IMR-90 (cell line): Measurements from ENCODE around the gene TKFC. TPM values are rescaled to one million over a fixed set of nuclear protein-coding genes. Genes with fewer than 3 reads are reported as not detected.

Experiments used
- ATAC-seq: fragments of 200-7000 bp; cut with Tn5 transposase; 2 replicates; pipeline ENCODE4 v1.9.1; 2020; ENCODE audit warnings: low read depth, mild to moderate bottlenecking, moderate library complexity
- BruUV-seq: library from RNA; stranded (reverse); fragments of 400-500 nt; replicated peaks from 2 replicates; lab custom pipeline; 2021; lab: Mats Ljungman, UMichigan
- CTCF ChIA-PET: fragments of 300-600 bp; formaldehyde crosslinking; extraction: SDS; loops from one replicate; lab custom pipeline; 2021; ENCODE audit warnings: antibody characterized with exemption; lab: Yijun Ruan, JAX
- POLR2A ChIA-PET: fragments of 300-600 bp; sonication (Branson Sonifier 250); formaldehyde crosslinking; loops from one replicate; lab custom pipeline; 2022; ENCODE audit warnings: antibody characterized with exemption; ENCODE audit not compliant: unreplicated experiment; lab: Charles Lee
- DNase-seq: peaks from one replicate; pipeline ENCODE4 v3.0.0; 2013
- H2AFZ ChIP-seq: replicated peaks from 2 replicates; pipeline ENCODE3; 2013; ENCODE audit warnings: low read length, mild to moderate bottlenecking; ENCODE audit not compliant: poor library complexity
- H2AK5ac ChIP-seq: 2 replicates; pipeline ENCODE4 v1.6.1; 2013; ENCODE audit warnings: low read depth, low read length, inconsistent platforms
- H2AK9ac ChIP-seq: replicated peaks from 2 replicates; pipeline ENCODE3; 2013; ENCODE audit warnings: mild to moderate bottlenecking, low read depth, low read length, moderate library complexity; ENCODE audit not compliant: poor library complexity
- H2BK120ac ChIP-seq: 2 replicates; pipeline ENCODE4 v1.6.1; 2013; ENCODE audit warnings: low read depth, low read length, inconsistent platforms
- H2BK15ac ChIP-seq: 3 replicates; pipeline ENCODE4 v1.6.1; 2013; ENCODE audit warnings: low read depth, low read length, inconsistent platforms
- H2BK20ac ChIP-seq: 2 replicates; pipeline ENCODE4 v1.6.1; 2013; ENCODE audit warnings: low read depth, mild to moderate bottlenecking, inconsistent platforms, low read length, moderate library complexity
- H2BK5ac ChIP-seq: 2 replicates; pipeline ENCODE4 v1.6.1; 2013; ENCODE audit warnings: mild to moderate bottlenecking, low read depth, low read length, inconsistent platforms; ENCODE audit not compliant: poor library complexity, severe bottlenecking
- H3K14ac ChIP-seq: replicated peaks from 2 replicates; pipeline ENCODE4 v1.6.1; 2013; ENCODE audit warnings: low read depth, low read length, inconsistent platforms
- H3K18ac ChIP-seq: 2 replicates; pipeline ENCODE4 v1.6.1; 2013; ENCODE audit warnings: low read depth, low read length, control low read depth
- H3K23ac ChIP-seq: 2 replicates; pipeline ENCODE4 v1.6.1; 2013; ENCODE audit warnings: low read depth, low read length, inconsistent platforms
- H3K27ac ChIP-seq: 2 replicates; pipeline ENCODE4 v1.5.1; 2013; ENCODE audit warnings: mild to moderate bottlenecking, control low read depth, low read length; ENCODE audit not compliant: insufficient read depth
- H3K27me3 ChIP-seq: 2 replicates; pipeline ENCODE4 v1.6.1; 2013; ENCODE audit warnings: low read length; ENCODE audit not compliant: control insufficient read depth, insufficient read depth
- H3K36me3 ChIP-seq: 2 replicates; pipeline ENCODE4 v1.6.1; 2013; ENCODE audit warnings: low read length, mixed read lengths; ENCODE audit not compliant: control insufficient read depth, insufficient read depth
- H3K4ac ChIP-seq: 2 replicates; pipeline ENCODE4 v1.6.1; 2013; ENCODE audit warnings: low read depth, low read length, inconsistent platforms
- H3K4me1 ChIP-seq: 2 replicates; pipeline ENCODE4 v1.6.1; 2013; ENCODE audit warnings: low read length, mixed read lengths; ENCODE audit not compliant: control insufficient read depth, insufficient read depth
- H3K4me2 ChIP-seq: 2 replicates; pipeline ENCODE4 v1.6.1; 2013; ENCODE audit warnings: low read depth, mild to moderate bottlenecking, control low read depth, low read length, moderate library complexity
- H3K4me3 ChIP-seq: 2 replicates; pipeline ENCODE4 v1.5.1; 2013; ENCODE audit warnings: low read depth, mild to moderate bottlenecking, control low read depth, low read length, moderate library complexity; ENCODE audit not compliant: insufficient read depth
- H3K56ac ChIP-seq: 2 replicates; pipeline ENCODE4 v1.6.1; 2013; ENCODE audit warnings: low read length, inconsistent platforms; ENCODE audit not compliant: insufficient read depth; ENCODE audit errors: extremely low read depth
- H3K79me1 ChIP-seq, 2 experiments: 2 replicates each; pipeline ENCODE4 v1.6.1; 2013; ENCODE audit warnings: low read length in 2 of 2, inconsistent platforms in 1 of 2, low read depth in 1 of 2
- H3K9ac ChIP-seq: 2 replicates; pipeline ENCODE4 v1.6.1; 2013; ENCODE audit warnings: low read depth, low read length, control low read depth
- H3K9me1 ChIP-seq: 2 replicates; pipeline ENCODE4 v1.6.1; 2013; ENCODE audit warnings: low read length, inconsistent platforms; ENCODE audit not compliant: insufficient read depth
- H3K9me3 ChIP-seq: 2 replicates; pipeline ENCODE4 v1.6.1; 2013; ENCODE audit warnings: low read length; ENCODE audit not compliant: control insufficient read depth, insufficient read depth
- H4K20me1 ChIP-seq: 2 replicates; pipeline ENCODE4 v1.6.1; 2013; ENCODE audit warnings: low read length, inconsistent platforms; ENCODE audit not compliant: insufficient read depth
- H4K5ac ChIP-seq: 2 replicates; pipeline ENCODE4 v1.6.1; 2013; ENCODE audit warnings: mild to moderate bottlenecking, low read depth, low read length, control low read depth
- H4K8ac ChIP-seq, 2 experiments: 2 replicates each; pipeline ENCODE4 v1.6.1; 2013; ENCODE audit warnings: low read depth in 2 of 2, low read length in 2 of 2, control low read depth in 1 of 2, inconsistent platforms in 1 of 2
- H4K91ac ChIP-seq: 2 replicates; pipeline ENCODE4 v1.6.1; 2013; ENCODE audit warnings: low read depth, low read length, inconsistent platforms; ENCODE audit not compliant: insufficient read depth
- BHLHE40 ChIP-seq: fragments of 150-350 bp; IDR thresholded peaks from 2 replicates; pipeline ENCODE4 v1.6.1; 2016; ENCODE audit warnings: mild to moderate bottlenecking, low read depth, low read length
- CEBPB ChIP-seq: IDR thresholded peaks from 2 replicates; pipeline ENCODE4 v1.6.1; 2012; ENCODE audit warnings: low read depth, low read length, improper control_type of control experiment
- ELK1 ChIP-seq: fragments of 150-350 bp; IDR thresholded peaks from 2 replicates; pipeline ENCODE4 v1.6.1; 2016; ENCODE audit warnings: low read depth, mild to moderate bottlenecking, low read length, moderate library complexity, borderline replicate concordance
- FOS ChIP-seq: fragments of 150-350 bp; IDR thresholded peaks from 2 replicates; pipeline ENCODE4 v1.6.1; 2016; ENCODE audit warnings: low read depth, low read length
- MAFK ChIP-seq: IDR thresholded peaks from 2 replicates; pipeline ENCODE4 v1.6.1; 2012; ENCODE audit warnings: low read depth, low read length, improper control_type of control experiment
- MXI1 ChIP-seq: IDR thresholded peaks from 2 replicates; pipeline ENCODE4 v1.6.1; 2012; ENCODE audit warnings: low read depth, mild to moderate bottlenecking, low read length, moderate library complexity, borderline replicate concordance
- NFE2L2 ChIP-seq: fragments of 150-350 bp; IDR thresholded peaks from 2 replicates; pipeline ENCODE4 v1.6.1; 2016; ENCODE audit warnings: low read depth, mild to moderate bottlenecking, low read length
- POLR2A ChIP-seq: IDR thresholded peaks from 2 replicates; pipeline ENCODE4 v1.6.1; 2012; ENCODE audit warnings: mild to moderate bottlenecking, low read depth, low read length
- RCOR1 ChIP-seq: IDR thresholded peaks from 2 replicates; pipeline ENCODE4 v1.6.1; 2012; ENCODE audit warnings: mild to moderate bottlenecking, low read length, improper control_type of control experiment; ENCODE audit not compliant: insufficient replicate concordance
- SMC3 ChIP-seq: fragments of 150-350 bp; IDR thresholded peaks from 2 replicates; pipeline ENCODE4 v1.6.1; 2016; ENCODE audit warnings: low read depth, mild to moderate bottlenecking, antibody characterized with exemption, low read length, moderate library complexity
- USF2 ChIP-seq: fragments of 150-350 bp; IDR thresholded peaks from 2 replicates; pipeline ENCODE4 v1.6.1; 2017; ENCODE audit warnings: mild to moderate bottlenecking, antibody characterized with exemption, low read length, low read depth
- WGBS, 2 experiments: methylation state at CpG; one replicate each; pipeline versions ENCODE4 v1.1.5 to v1.1.7; 2013; ENCODE audit warnings: missing lambda C conversion rate in 2 of 2; ENCODE audit not compliant: insufficient read length in 1 of 2; ENCODE audit errors: extremely low coverage in 2 of 2; 5-methylcytosine and 5-hydroxymethylcytosine counted together
- dilution Hi-C: fragments of 300-500 bp; cut with HindIII; formaldehyde crosslinking; loops from one replicate; pipeline ENCODE4 v1.14.3; 2018; ENCODE audit warnings: low sequenced_read_pairs; ENCODE audit not compliant: unreplicated experiment
- in situ Hi-C: fragments of 300-500 bp; cut with MboI; formaldehyde crosslinking; loops from 3 replicates; pipeline ENCODE4 v1.14.3; 2019; ENCODE audit warnings: low sequenced_read_pairs, inconsistent platforms, mixed read lengths
- intact Hi-C: fragments of 100-400 bp; cut with micrococcal nuclease; formaldehyde crosslinking; loops from 2 replicates; pipeline ENCODE4 v1.10.0; 2022
- polyA plus RNA-seq, 3 experiments: library from polyadenylated mRNA; depleted of rRNA; stranded (reverse); fragments of >200 nt; gene quantifications; 2 replicates each; pipeline ENCODE4 v1.2.3, GENCODE V29; 2012; ENCODE audit warnings: low replicate concordance in 1 of 3
- total RNA-seq: library from RNA; depleted of rRNA; stranded (reverse); fragments of >200 nt; gene quantifications from 2 replicates; pipeline ENCODE4 v1.2.3, GENCODE V29; 2012
- TF ChIP-seq, protein P1 (sequence below): conservative IDR thresholded peaks from 2 replicates; pipeline ENCODE4 v1.5.1; 2012; ENCODE audit warnings: mild to moderate bottlenecking, low read depth, low read length, improper control_type of control experiment

TKFC gene
- total and polyA plus RNA-seq, 2 of the 4 experiments (the other 2 are of a cell fraction), result 10.4 to 30.8 TPM

GRCh38 chr11:61338783-61339489 lies 5.9 kb downstream of the TKFC start:
- no peak overlapping the region for H2AFZ ChIP-seq
- H2BK5ac ChIP-seq, result no peak overlapping the region
- H3K9ac ChIP-seq, result no peak overlapping the region
- intact Hi-C loops (loop anchor here (10.0 kb wide), 1 partner anchor 296 kb away; no protein-coding TSS in a partner anchor), dilution Hi-C loops (no loop called here), in situ Hi-C loops (loop anchor here (5.0 kb wide), 1 partner anchor 48 kb away; no protein-coding TSS in a partner anchor)
- H3K14ac ChIP-seq, result no peak overlapping the region
- peaks cover 5% of the 10 kb centered on the region for H3K4me1 ChIP-seq
- H3K4me3 ChIP-seq, result no peak overlapping the region
- ATAC-seq, result no peak
- no peaks in the 10 kb centered on the region for H3K9me3 ChIP-seq
- H3K36me3 ChIP-seq, result peaks cover 14% of the 10 kb centered on the region
- no peak overlapping the region for H3K27ac ChIP-seq
- DNase-seq, result no peak
- TF ChIP-seq POLR2A (no peak), FOS (no peak), RCOR1 (no peak), NFE2L2 (no peak), ELK1 (no peak), MXI1 (no peak), CEBPB (no peak), BHLHE40 (no peak), USF2 (no peak), MAFK (no peak), SMC3 (no peak)
- TF ChIP-seq, protein P1, sequence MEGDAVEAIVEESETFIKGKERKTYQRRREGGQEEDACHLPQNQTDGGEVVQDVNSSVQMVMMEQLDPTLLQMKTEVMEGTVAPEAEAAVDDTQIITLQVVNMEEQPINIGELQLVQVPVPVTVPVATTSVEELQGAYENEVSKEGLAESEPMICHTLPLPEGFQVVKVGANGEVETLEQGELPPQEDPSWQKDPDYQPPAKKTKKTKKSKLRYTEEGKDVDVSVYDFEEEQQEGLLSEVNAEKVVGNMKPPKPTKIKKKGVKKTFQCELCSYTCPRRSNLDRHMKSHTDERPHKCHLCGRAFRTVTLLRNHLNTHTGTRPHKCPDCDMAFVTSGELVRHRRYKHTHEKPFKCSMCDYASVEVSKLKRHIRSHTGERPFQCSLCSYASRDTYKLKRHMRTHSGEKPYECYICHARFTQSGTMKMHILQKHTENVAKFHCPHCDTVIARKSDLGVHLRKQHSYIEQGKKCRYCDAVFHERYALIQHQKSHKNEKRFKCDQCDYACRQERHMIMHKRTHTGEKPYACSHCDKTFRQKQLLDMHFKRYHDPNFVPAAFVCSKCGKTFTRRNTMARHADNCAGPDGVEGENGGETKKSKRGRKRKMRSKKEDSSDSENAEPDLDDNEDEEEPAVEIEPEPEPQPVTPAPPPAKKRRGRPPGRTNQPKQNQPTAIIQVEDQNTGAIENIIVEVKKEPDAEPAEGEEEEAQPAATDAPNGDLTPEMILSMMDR, result no peak
- H4K8ac ChIP-seq, result no peak overlapping the region
- no peak overlapping the region for H4K91ac ChIP-seq
- no peak overlapping the region for H4K5ac ChIP-seq
- H3K4me2 ChIP-seq, result no peak overlapping the region
- no peaks in the 10 kb centered on the region for H3K27me3 ChIP-seq
- BruUV-seq, result no TSS peak
- 95% methylated on average over 11 of the region's 26 CpGs; no CpG with 5 or more reads in 1 of the 2 experiments for WGBS, 2 experiments
- H3K18ac ChIP-seq, result no peak overlapping the region
- no peak overlapping the region for H2AK9ac ChIP-seq
- no peak overlapping the region for H2BK120ac ChIP-seq
- no peak overlapping the region for H2AK5ac ChIP-seq
- peaks cover under 1 to 7% of the 10 kb centered on the region in 2 experiments for H3K79me1 ChIP-seq
- no peak overlapping the region for H3K4ac ChIP-seq
- ChIA-PET CTCF (interaction anchor here (1.6 kb wide), 1 partner anchor 47 kb away, joined by 5 read pairs; no protein-coding TSS in a partner anchor), POLR2A (no interaction called here)
- no peak overlapping the region for H3K56ac ChIP-seq
- no peak overlapping the region for H3K23ac ChIP-seq
- H2BK20ac ChIP-seq, result no peak overlapping the region
- H2BK15ac ChIP-seq, result no peak overlapping the region
- H4K20me1 ChIP-seq, result no peaks in the 10 kb centered on the region
- peaks cover 6% of the 10 kb centered on the region; the same call in 1 of the 2 replicates for H3K9me1 ChIP-seq
